Measurements from ENCODE around the gene OLFM1. TPM values are rescaled to one million over a fixed set of nuclear protein-coding genes. Genes with fewer than 3 reads are reported as not detected.

The OLFM1 gene
- total RNA-seq, 6 experiments from 2014 or later: 1.1 to 5.9 (median 3.5) TPM

DNA sequence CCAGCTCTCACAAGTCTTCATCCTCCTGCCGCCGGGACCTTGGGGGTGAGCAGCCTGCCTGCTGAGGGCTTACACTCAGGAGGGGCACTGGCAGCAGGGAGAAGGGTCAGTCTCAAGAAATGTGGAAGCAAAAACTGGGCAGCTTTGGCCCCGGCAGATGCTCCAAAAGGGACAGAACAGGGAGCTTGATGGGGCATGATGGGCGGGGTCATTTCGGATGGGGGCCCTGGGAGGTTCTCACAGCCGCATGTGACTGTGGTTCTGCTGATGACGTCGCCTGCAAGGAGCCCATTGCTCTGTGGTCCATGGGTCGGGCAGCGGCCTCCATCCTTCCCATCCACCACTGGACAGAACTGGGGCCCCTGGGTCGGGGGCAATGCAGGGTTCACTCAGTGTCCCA, 76.6 kb downstream of the OLFM1 start:
- Histone ChIP-seq H3K4me1 (no peaks in the 10 kb centered on the region), H3K27me3 (no peaks in the 10 kb centered on the region), H3K36me3 (no peaks in the 10 kb centered on the region), H3K27ac (no peak overlapping the region), H3K4me3 (no peak overlapping the region), H3K9me3 (no peaks in the 10 kb centered on the region)
- no peak for TF ChIP-seq POLR2A (IDR thresholded peaks at IDR 0.05)
- TF ChIP-seq, protein P1, sequence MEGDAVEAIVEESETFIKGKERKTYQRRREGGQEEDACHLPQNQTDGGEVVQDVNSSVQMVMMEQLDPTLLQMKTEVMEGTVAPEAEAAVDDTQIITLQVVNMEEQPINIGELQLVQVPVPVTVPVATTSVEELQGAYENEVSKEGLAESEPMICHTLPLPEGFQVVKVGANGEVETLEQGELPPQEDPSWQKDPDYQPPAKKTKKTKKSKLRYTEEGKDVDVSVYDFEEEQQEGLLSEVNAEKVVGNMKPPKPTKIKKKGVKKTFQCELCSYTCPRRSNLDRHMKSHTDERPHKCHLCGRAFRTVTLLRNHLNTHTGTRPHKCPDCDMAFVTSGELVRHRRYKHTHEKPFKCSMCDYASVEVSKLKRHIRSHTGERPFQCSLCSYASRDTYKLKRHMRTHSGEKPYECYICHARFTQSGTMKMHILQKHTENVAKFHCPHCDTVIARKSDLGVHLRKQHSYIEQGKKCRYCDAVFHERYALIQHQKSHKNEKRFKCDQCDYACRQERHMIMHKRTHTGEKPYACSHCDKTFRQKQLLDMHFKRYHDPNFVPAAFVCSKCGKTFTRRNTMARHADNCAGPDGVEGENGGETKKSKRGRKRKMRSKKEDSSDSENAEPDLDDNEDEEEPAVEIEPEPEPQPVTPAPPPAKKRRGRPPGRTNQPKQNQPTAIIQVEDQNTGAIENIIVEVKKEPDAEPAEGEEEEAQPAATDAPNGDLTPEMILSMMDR (IDR thresholded peaks at IDR 0.05): no peak
- DNase-seq (no peak), ATAC-seq (no peak)
- no CpG with 5 or more reads among the region's 11 CpGs for WGBS (ENCODE audit: insufficient coverage, low coverage, low lambda C conversion rate, missing lambda C conversion rate)
- intact Hi-C loops (cut with DNase I): no loop called here

- TF ChIP-seq, protein P1 (IDR thresholded peaks at IDR 0.05): no peak
- no peak for TF ChIP-seq POLR2A (IDR thresholded peaks at IDR 0.05)
- ATAC-seq (no peak), DNase-seq (no peak)
- no peak overlapping the region for H3K27ac ChIP-seq
- no peaks in the 10 kb centered on the region for H3K36me3 ChIP-seq
- H3K4me3 ChIP-seq: no peak overlapping the region
- intact Hi-C loops (cut with DNase I): no loop called here
- H3K4me1 ChIP-seq: no peaks in the 10 kb centered on the region
- H3K27me3 ChIP-seq: no peaks in the 10 kb centered on the region
- H3K9me3 ChIP-seq: no peaks in the 10 kb centered on the region
- WGBS (ENCODE audit: insufficient coverage, low coverage, low lambda C conversion rate, missing lambda C conversion rate): 47% methylated on average over 16 of the region's 18 CpGs
These were observed 77.7 kb downstream of the OLFM1 start for GRCh38 chr9:135165003-135165711.

GRCh38 chr9:135165756-135166519, 78.5 kb downstream of the OLFM1 start:
- DNase-seq (no peak), ATAC-seq (no peak)
- Histone ChIP-seq H3K36me3 (no peaks in the 10 kb centered on the region), H3K27ac (no peak overlapping the region), H3K4me1 (no peaks in the 10 kb centered on the region), H3K27me3 (no peaks in the 10 kb centered on the region), H3K4me3 (no peak overlapping the region), H3K9me3 (no peaks in the 10 kb centered on the region)
- intact Hi-C loops (cut with DNase I): no loop called here
- WGBS (ENCODE audit: insufficient coverage, low coverage, low lambda C conversion rate, missing lambda C conversion rate): 58% methylated on average over 19 of the region's 25 CpGs
- TF ChIP-seq, protein P1 (IDR thresholded peaks at IDR 0.05): no peak
- no peak for TF ChIP-seq POLR2A (IDR thresholded peaks at IDR 0.05)

DNA sequence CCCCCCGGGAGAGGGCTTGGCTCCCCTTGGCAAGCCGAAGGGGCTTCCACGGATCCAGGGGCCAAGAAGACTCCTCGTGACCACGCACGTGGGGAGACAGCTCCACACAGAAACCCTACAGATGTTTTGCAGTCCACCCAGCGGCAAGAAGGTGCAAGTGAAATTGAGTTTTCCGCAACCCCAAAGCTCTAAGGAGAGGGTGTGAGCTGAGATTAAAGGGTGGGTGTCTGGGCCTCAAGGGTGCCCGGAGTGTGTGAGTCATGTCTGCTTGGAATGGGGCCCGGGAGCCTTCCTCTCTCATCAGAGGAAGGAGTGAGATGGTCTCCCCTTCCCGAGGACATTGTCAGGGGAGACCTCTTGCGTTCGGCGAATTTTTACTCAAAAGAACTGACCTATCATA, 79.1 kb downstream of the OLFM1 start:
- no CpG with 5 or more reads among the region's 14 CpGs for WGBS (ENCODE audit: insufficient coverage, low coverage, low lambda C conversion rate, missing lambda C conversion rate)
- Histone ChIP-seq H3K27me3 (no peaks in the 10 kb centered on the region), H3K4me3 (no peak overlapping the region), H3K36me3 (no peaks in the 10 kb centered on the region), H3K4me1 (no peaks in the 10 kb centered on the region), H3K27ac (no peak overlapping the region), H3K9me3 (no peaks in the 10 kb centered on the region)
- DNase-seq: no peak
- no peak for ATAC-seq
- TF ChIP-seq, protein P1 (IDR thresholded peaks at IDR 0.05): no peak
- TF ChIP-seq POLR2A (IDR thresholded peaks at IDR 0.05): no peak
- intact Hi-C loops (cut with DNase I): no loop called here

Measured in right lobe of liver (tissue), 6 donors.